ENCODE data around the gene OR52E8.

Gene OR52E8

DNA sequence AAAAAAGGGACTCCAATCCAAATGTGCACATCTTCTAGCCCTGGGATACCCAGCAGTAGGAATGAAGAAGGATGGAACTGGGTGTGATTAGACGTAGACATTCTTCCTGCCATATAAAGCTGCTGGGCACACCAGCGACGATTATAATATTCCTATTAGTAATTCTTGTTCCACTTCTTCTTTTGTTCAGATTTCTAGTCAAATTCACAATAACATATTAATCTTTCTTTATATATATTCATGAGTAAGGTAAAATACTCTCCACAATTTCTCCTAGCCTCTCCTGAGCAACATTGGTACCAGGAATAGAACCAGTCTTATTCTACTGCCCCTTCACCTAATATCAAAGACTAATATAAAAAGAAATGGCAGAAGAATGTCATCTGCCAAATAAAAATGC, at the start of gene OR52E8:
TSS of gene OR52E8 (minus strand) at position 101 of the 400 bp plus-strand sequence. CDS start at position 101, 0 bp downstream.
- no peak for DNase-seq

DNA sequence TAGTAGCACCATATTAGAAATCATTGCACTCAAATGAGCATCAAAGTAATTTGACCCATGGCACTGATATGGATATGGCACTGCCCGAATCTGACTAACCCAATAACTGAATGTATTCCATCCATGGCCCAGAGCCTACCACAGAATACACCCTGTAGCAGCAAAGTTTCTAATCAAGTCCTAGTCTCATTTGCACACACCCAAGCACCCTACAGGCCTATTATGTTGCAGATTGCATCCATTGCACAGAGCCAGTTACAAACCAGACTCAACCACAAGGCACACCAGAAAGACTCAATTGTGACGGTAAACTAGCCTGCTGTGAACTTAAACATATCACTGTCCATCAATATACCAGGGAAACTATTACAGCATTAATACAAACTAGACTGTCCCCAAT, 42.0 kb upstream of the OR52E8 start:
- no peak for DNase-seq

DNA sequence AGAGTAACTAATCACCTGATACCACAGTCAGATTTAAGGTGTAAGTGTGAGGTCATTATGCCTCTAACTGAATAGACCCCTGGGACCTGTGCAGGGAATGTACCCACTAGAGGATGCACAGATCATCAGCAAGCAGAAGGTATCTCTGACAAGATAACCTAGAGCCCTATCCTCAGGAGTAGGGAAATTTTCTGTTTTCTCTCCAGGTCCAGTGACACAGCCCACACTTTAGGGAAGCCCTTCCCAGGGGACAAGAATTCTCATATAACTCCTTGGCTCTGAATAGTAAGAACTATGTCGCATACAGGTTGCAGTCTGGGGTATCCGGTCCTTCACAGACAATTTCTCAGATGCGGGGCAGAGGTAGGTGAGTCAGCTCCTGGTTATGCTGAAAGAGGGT, 35.4 kb upstream of the OR52E8 start, which contains the start of gene OR52E5:
TSS of gene OR52E5 (plus strand) at position 301 of the 400 bp plus-strand sequence. CDS start 7,569 bp downstream, outside the sequence.
- no peak for DNase-seq

DNA sequence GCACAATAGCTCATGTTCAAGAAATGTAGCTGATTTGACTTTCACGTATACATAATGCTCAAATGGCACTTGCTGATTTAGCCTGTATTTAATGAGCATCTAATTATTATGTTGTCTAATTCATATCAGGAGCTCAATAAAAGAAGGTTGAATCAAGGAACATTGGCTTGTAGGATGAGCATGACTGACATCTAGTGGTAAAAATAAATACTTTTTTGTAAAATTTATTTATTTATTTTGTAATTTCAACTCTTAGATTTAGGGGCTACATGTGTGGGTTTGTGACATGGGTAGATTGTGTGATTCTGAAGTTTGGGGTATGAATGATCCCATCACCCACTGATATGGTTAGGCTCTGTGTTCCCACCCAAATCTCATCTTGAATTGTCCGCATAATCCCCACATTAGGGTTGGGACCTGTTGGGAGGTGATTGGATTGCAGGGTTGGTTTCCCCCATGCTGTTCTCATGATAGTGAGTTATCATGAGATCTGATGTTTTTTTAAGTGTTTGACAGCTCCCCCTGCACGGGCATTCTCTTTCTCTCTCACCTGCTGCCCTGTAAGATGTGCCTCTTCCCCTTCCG, 33.8 kb upstream of the OR52E8 start:
- DNase-seq: no peak

DNA sequence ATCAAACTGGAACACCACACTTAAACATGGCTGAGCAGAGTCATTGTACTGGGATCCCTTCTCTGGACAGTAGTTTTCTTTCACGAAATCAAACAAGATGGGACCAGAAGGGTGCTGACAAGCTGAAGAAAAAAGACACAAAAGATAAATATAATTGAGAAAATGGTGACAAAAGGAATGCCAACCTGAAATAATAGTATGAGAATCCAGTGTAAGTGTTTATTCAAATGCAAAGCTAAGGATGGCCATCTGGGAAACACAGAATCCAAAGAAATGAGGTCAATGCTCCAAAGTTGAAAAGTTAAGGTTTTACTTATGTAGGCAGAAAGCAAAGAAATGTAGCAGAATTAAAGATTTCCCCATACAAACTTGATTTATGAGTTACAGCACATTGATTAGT, 30.2 kb upstream of the OR52E8 start:
- no peak for DNase-seq

DNA sequence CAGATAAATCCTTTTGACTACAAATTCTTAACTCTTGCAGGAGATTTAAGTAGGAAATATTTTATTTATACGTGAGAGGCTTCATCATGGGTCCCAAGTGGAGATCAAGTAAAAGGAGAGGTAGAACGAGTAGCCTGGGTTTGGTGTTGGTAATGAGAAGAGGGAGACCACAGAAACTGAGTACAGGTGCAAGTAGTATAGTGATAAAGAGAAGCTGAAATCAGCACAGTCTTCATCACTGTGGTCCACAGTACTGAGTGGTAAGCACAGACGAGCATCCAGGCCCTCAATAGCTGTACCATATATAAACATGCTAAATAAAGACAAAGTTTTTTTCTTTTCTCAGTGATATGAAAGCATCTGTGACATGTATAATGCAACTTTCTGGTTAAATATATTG, 29.7 kb upstream of the OR52E8 start:
- DNase-seq: no peak

DNA sequence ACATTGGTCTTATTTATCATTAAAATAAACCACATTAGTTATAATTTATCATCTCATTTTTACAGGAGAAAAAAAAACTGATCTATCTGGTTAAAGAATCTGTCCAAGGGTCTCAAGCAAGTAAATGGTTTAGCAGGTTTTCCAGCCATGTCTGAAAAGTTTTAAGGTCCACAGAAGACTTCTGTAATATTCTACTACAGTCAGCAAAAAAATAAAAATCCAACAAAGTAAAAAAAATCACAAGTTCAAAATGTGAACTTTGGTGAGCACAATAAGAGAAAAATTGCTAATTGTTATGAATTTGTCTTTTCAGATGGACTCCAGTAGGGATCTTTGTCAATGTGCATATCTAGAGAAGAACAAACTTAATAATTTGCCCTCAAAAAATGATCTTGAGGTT, 24.3 kb upstream of the OR52E8 start:
- DNase-seq: no peak

DNA sequence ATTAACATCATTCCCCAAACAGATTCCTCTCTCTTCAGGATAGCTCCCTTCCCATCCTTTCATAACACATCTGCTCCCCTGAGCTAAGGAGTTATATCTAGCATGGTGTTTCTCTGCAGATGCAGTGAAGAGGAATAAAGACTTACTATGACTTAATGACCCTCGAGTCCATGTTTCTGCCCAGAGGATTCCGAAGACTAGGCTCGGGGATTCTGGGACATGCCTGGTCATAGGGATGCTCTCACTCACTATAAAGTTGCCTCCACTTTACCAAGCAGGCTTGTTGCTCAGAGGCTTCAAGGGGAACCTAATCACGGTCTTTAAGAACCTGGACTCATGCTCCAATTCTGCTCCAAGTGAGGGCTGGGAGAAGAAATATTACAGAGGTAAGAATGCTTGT, 22.8 kb upstream of the OR52E8 start, which contains the start of gene OR52E4:
TSS of gene OR52E4 (plus strand) at position 301 of the 400 bp plus-strand sequence. CDS start 3,664 bp downstream, outside the sequence.
- DNase-seq: no peak

DNA sequence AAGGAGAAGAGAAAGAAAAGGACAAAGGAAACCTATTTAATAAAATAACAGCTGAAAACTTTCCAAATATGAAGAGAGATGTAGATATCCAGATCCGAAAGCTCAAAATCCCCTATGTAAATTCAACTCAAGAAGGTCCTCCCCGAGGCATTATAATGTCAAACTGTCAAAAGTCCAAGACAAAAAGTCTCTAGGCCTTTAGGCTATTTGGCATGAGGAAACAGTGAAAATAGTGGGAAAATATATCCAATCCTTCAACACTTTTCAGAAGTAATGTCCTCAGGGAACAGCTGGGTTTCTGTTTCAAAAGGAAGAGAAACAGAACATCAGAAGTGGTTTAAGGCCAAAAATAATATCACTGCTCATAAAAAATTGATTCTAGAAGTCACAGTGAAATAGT, 21.1 kb upstream of the OR52E8 start:
- DNase-seq: no peak

DNA sequence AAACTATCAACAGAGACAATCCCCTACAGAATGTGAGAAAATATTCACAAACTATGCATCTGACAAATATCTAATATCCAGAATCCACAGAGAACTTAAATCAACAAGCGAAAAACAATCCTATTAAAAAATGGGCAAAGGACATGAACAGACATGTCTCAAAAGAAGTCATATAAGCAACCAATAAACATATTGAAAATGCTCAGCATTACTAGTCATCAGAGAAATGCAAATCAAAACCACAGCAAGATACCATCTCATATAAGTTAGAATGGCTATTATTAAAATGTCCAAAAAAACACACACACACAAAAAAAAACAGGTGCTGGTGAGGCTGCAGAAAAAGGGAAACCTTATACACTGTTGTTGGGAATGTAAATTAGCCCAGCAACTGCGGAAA, 8.3 kb upstream of the OR52E8 start:
- DNase-seq: no peak

DNA sequence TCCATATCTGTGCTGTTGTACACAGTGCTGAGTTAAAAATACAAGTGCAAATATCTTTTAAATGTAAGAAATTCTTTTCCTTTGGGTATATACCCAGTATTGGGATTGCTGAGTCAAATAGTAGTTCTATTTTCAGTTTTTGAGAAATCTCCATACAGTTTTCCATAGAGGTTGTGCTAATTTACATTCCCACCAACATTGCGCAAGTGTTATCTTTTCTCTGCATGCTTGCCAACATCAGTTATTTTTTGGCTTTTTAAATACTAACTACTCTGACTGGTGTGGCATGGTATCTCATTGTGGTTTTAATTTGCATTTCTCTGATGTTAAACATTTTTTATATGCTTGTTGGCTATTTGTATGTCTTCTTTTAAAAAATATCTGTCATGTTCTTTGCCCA, 6.5 kb downstream of the OR52E8 start:
- no peak for DNase-seq

DNA sequence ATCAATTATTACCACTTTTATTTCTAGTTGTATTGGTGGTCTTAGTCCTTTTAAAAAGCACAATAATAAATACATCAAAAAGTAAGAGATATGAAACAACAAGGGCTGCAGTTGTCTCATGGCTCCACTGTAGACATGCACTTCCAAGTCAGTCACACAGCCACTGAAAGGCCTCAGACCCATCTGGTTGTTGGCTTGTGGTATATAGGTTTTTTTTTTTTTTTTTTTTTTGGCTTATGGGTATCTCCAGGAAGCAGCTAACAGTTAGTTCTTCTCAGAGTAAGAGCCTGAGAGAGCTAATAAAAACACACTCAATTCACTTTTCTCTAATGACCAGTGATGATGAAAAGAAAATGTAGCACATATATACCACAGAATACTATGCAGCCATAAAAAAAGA, 9.8 kb downstream of the OR52E8 start:
- no peak for DNase-seq

DNA sequence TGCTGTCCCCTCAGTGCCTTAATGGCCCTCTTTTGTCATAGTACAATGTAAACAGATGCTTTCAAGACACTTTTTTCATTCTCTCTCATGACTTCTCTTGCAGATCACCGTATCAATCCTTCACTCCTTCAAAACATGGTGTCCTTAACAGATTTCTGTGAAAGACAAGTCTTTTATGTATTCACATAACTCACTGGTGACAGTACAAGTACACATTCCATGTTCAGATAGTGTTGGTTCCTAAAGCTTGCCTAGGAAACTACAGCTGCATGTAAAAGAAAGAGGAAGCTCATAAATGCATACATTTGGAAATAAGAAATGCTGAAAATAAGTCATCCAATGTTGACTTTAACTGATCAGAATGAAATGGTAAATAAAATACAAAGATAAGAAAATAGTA, 10.8 kb downstream of the OR52E8 start:
- DNase-seq: no peak

DNA sequence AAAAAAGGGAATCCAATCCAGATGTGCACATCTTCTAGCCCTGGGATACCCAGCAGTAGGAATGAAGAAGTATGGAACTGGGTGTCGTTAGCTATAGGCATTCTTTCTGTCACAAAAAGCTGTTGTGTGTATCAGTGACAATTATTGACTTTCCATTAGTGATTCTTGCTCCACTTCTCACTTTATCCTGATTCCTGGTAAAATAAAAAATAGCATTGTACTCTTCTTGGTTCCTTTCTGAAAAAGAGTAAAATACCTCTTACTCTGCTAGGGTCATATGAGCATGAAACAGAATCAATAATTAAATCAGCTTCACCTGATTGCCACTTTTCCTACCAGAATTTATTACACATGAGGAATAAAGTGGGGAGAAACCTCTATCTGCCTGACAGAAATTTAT, 15.7 kb downstream of the OR52E8 start, which contains the start of gene OR52E6:
TSS of gene OR52E6 (minus strand) at position 101 of the 400 bp plus-strand sequence. CDS start at position 101, 0 bp downstream.
- no peak for DNase-seq

DNA sequence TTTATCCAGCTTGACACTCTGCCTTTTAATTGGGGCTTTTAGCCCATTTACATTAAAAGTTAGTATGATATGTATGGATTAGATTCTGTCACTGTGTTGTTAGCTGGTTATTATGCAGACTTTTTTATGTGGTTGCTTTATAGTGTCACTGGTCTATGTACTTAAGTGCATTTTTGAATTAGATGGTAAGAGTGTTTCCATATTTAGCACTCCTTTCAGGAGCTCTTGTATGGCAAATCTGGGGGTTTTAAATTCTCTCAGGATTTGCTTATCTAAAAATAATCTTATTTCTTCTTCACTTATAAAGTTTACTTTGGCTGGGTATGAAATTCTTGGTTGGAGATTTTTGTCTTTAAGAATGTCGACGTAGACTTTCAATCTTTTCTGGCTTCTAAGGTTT, 19.8 kb downstream of the OR52E8 start:
- no peak for DNase-seq

DNA sequence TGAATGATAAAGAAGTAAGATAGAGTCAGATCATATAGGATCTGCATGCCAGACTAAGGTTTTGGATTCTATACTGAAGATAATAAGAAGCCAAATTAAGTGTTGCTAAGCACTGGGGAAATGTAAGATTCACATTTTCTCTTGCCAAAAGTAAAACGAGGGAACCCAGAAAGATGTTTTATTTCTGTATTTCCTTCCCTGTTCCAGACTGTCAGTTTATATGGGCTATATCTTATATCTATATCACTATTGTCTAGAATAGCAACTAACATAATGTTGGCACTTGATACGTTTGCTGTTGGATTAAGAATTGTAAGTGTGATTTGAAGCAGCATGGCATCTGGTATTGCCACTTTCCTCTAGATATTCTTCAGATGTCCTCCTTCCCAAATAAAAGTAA, 24.0 kb downstream of the OR52E8 start:
- DNase-seq: no peak

DNA sequence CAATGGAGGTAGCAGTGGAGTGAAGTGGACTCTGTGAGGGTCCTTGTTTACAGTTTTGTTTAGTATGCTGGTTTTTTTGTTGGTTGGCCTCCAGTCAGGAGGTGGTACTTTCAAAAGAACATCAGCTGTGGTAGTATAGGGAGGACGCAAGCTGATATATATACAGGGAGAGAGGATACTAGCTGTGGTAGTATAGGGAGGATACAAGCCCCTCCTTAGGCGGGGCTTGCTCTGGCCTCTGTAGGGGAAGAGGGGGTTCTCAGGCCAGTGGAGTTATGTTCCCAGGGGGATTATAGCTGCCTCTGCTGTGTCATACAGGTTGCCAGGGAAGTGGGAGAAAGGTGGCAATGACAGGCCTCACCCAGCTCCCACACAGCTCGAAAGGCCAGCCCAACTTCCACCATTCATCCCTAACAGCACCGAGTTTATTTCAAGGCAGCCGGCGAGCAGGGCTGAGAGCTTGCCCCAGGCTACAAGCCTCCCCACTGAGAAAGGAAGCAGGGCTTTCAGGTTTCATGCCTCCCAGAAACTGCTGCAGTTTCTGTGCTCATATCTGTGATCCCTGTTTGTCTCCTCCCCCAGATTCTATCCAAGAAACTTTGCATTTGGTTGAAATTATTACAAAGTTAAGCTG, 26.2 kb downstream of the OR52E8 start:
- no peak for DNase-seq

DNA sequence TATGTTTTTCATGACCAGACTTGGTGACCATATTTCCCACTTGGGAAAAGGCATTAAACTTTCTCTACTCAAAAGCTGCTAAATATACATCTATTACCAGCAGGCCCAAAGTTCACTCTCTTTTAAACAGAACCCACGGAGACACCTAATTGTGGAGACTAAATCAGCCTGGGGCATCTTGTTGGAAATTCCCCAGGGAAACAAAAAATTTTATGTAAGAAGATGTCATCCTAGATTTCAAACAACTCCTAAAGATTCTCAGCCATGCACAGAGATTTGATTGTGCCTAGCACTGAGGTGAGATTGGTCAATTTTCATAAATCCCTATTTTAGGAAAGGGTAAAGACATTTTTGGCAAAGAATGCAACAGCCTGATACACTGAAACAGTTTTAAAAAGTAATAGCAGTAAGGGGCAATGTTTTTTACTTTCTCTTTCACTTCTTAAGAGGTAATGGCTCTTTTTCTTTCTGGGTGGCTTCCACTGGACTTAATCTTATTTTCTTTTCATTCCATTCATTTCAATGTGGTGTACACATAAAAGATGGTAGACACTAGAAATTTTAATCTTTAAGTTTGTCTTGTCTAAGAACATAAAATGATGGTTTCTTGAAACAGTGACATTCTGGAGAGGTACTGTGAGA, 39.1 kb downstream of the OR52E8 start:
- no peak for DNase-seq

DNA sequence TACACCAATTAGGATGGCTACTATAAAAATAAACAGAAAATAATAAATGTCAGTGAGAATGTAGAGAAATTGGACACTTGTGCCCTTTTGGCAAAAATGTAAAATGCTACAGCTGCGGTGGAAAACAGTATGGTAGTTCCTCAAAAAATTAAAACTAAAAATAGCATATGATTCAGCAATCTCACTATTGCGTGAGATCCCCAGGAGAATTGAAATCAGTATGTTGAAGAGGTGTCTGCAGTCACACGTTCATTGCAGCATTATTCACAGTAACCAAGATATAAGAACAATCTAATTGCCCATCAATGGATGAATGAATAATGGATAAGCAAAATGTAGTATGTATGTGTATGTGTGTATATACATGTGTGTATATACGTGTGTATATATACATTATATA, 42.0 kb downstream of the OR52E8 start:
- no peak for DNase-seq

DNA sequence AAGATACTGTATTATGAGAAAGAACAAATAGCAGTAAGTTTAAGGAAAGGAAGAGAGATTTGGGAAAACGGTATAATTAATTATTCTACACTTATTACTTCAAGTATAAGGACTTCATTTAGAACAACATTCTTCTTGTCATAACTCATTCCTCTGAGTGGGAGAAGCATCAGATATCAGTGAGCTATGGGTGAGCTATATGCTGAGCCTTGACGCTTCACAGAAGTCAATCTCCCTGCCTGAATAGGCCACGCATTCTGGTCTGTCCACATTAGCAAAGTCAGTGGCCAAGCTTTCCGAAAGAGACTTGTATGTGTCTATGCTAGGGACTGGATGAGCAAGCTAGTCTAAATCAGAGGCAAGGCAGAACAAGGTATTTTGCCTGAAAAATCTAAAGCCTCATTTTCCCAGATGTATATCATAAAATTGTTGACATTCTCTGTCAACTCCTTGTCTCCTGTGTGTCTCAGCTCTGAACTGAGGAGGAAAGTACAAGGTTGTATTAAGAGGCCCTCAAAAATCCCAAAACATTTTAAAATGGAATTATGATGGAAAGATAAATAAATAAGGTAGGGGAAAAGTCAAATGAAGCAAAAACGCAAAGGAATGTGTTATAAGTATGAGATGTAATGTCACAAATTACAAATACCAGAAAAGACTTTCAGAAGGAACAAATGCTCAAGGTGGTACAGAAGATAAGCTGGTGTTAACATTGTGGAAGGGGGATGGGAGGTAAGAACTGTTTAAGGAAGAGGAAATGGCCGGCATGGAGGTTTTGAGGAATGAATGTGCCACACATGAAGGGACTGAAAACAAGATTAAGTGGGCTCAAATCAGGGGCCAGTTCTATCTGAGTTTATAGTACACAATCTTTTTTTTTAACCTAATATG, 47.3 kb downstream of the OR52E8 start:
- DNase-seq: no peak

DNA sequence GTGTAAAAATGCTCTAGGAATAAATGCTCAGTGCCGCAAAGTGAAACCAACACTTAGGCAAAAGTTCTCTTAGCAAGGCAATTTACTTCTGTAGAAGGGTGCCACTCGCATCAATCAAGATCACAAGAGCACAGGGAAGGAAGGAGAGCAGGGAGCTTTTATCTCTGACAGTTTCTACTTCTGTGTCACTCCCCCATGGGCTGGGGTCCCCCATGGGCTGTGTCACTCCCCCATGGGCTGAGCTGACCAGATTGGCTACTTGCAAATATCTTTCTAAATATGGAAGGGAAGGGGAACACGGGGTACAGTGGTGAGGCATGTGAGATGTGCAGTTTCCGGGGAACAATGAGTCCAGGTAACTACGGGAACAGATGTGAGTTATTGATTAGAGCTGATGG, 48.4 kb downstream of the OR52E8 start:
- DNase-seq: no peak

DNA sequence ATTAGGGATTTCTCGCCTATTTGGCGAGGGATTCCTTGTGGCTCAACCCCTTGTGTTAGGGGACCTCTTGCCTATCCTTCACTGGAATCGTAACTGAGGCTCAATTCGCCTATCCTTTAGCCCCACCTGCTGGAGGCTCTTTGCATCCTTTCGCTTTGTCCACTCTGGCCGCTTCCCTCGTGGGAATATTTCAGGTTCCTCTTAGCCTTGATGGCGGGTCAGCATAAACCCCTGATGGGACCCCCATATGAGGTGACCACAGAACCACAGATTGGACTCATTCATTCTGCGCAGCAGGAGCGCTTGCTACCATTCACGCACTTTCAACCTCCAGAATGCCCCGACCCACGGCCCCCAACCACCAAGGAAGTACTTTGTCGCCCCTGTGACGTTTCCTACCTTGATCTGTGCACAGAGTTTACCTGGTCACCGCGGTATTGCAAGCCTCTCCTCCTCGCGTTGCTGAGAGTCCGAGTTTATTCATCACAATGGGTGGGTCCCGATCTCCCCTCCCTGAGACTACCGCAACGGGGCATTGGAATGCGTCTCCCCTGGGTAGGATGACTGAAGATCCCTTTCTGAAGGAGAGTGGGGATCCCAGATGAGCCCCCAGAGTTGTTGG, 48.9 kb downstream of the OR52E8 start, which contains the start of gene OR52N2:
TSS of gene OR52N2 (plus strand) at position 425 of the 622 bp plus-strand sequence. CDS start 11,412 bp downstream, outside the sequence.
- DNase-seq: peak; percentile 78
